GM19238 (cell line): ENCODE results near the gene SOX18.

Experiments
- DNase-seq: peaks from one replicate; pipeline ENCODE4 v3.0.0; 2011; ENCODE audit warnings: low spot score; ENCODE audit not compliant: insufficient read length

The SOX18 gene

DNA sequence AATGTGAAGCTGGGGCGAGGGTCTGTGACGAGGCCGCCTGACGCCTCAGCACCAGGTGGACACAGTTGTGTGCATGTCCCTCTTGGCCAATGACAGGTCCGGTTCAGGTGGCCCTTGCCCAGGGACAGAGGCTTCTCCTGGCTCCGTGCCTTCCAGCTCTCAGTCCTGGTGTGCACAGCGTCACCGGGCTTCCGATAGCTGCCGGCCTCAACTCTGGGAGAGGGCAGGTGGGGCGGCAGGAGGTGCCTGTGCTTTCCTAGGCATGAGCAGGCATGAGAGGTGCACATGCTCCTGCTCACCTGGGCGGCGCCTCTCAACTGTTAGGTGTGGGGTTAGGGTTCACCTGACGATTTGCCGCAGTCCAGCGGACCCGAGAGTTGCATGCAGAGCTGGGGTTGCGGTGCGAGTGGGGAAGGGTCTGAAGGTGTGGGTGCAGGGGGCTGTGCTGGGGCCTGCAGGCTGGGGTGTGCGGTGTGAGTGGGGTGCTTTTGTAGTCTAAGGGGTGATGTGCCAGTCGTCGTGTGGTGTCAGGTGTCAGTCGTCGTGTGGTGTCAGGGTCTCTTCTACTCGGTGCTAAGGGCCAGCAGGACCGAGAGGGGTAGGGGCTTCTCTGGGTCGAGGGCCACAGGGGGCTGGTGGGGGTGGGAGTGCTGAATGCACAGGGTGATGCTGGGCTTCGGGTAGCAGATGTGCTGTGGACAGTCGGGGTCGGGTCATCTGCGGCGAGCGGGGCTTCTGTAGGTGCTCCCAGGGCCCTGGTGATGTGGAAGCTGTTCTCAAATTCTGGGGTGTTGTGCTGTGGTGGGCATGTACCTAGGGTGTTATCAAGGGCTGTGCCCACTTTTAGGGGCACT, 3.8 kb upstream of the SOX18 start:
- no peak for DNase-seq

DNA sequence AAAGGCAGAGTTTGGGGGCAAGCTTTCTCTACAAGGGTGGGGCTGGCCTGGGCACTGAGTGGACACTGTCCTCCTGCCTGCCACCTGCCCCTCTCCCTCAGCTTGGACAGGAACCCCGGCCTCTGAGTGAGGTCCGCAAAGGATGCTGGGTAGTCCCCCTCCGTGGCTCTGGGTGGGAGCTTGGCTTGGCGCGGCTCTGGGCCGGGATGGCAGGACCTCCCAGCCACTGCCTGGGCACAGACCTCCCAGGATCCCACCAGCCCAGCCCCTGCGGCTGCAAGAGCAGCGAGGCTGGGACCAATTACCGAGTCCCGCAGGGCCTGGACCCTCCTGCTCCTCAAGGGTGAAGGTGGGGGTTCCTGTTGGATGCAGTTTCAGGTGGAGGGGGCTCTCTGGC, 2.9 kb upstream of the SOX18 start:
- no peak for DNase-seq

DNA sequence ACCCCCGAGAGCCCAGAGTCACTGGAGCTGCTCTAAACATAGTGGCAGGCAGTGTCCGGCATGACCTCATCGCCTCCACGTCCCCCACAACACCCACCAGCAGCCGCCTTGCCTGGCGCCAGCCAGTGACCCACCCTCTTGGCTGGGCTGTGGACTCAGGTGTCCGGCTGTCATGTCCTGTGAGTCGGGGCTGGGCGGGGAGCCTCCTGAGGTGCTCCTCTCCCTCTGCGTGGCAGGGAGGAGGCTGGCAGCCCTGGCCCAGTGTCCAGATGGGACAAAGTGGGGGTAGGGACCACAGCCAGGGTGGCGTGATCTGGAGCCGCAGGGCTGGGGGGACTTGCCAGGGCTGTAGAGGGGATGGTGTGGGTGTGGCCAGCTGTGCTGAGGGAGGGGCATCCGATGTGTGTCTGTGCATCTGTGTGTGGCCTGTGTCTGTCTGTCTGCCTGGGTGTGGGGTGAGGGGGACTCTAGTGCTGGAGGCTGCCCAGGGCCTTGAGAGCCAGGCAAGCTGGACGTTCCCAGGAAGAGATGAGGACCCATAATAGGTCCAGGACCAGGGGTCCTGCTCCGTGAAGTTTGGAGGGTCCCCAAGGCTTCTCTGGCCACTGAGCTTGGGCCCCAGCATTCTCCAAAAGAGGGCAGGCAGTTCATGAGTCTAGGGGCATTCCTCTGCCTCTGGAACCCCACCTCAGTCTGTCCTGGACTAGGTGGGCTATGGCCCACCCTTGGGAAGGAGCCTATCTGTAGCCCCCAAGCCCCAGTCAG, 2.3 kb upstream of the SOX18 start:
- no peak for DNase-seq

DNA sequence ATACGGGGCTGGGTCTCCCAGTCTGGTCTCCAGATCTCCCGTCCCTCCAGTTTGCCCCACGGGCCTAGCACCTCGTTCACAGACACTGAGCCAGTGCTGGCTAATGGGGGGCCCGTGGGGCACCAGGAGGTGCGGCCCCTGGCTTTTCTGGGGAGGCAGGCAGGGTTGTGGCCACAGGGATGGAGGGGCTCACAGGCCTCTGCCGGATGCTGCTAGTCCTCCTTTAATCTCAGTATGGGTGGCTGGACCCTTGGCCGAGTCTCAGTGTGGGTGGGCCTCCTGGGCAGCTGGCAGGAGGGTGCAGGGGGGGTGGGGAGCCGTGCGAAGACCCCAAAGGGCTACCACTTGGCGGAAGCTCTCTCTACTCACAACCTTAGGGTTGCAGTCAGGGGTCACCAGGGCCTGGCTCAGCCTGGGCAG, 1.6 kb upstream of the SOX18 start:
- DNase-seq, result no peak

DNA sequence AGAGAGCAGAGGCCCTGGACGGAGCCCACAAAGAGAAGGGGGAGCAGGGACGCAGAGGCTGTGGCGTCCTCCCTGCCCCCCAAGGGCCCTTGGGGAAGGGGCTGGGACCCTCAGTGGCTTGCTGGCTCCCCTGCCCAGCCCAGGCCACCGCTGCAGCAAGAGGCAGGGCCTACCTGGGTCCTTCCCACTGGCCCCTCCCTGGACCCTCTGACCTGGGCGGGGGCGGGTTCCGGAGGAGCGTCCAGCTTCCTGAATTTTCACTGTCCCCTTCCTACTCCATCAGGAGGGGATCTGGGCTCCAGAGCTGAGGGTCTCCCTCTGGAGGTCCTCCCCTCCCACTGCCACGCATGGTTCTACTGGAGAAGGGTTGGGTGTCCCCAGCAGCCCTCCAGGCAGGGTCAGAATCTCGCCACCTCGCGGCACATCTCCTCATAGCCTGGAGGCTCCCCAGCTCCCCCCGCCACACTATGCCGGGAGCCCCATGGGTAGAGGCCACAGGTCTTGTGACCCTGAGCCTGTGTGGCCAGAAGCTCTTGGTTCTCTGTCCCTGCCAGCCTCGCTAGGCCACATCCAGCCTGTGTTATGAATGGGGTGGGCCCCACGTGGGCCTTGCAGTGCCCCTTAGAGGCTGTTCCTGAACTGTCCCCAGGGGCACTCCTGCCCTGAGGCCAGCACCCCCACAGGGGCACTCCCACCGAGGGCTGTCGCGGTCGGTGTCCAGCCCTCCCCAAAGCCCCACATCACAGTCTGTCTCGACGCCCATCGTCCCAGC, 1.0 kb upstream of the SOX18 start:
- DNase-seq, result no peak

DNA sequence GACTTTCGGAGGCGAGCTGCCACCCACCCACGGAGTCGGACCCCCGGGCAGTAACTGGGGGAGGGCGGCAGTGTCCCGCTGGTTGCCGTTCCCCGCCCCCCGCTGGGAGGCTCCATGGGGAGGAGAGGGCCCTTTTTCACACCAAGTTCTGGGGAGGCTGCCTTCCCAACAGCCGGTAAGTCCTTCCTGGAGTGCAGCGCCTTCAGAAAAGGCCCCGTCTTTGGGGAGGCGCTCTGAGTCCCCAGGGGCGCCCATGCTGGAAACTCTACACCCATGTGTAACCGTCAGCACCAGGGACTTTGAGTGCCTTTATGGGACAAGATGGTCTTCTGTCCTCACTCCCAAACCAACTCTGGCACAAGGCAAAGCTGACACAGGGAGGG, 430 bp upstream of the SOX18 start:
- no peak for DNase-seq

DNA sequence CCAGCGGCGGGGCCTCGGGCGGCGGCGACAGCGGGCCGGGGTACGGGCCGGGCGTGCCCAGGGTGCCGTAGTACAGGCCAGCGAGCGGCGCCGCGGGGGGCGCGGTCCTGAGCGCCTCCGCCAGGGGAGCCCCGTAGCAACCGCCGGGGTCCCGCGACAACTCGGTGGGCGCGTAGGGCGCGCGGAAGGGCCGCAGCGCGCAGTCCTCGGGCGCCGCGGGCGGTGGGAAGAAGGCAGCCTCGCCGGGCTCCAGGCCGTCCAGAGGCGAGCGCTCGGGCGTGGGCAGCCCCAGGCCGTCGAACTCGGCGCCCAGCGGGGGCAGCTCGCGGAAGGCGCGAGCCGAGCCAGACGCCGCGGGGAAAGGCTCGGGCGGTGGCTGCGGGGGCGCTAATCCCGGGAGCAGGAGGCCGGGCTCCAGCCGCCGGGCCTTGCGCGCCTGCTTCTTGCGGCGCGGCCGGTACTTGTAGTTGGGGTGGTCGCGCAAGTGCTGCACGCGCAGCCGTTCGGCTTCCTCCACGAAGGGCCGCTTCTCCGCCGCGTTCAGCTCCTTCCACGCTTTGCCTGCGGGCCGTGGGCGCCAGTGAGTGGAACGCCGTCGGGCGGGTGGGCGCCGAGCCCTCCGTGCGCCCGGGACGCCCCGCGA, 916 bp downstream of the SOX18 start:
- DNase-seq, result no peak

DNA sequence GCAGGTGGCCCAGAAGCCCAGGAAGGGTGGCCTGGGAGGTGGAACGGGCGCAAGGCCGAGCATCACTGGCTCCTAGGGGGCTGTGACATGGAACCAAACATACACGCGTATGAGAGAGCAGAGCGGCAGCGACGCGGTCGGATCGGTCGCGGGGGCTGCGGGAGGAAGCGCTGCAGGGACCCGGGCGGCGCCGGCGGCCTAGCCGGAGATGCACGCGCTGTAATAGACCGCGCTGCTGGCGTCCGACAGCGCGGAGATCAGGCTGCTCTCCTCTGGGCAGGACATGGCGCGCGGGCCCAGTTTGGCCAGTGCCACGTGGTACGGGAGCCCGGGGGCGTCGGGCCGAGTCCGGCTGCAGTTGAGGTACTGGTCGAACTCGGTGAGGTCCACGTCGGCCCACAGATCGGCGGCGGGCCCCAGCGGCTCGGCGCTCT, 1.5 kb downstream of the SOX18 start:
- DNase-seq, result no peak

DNA sequence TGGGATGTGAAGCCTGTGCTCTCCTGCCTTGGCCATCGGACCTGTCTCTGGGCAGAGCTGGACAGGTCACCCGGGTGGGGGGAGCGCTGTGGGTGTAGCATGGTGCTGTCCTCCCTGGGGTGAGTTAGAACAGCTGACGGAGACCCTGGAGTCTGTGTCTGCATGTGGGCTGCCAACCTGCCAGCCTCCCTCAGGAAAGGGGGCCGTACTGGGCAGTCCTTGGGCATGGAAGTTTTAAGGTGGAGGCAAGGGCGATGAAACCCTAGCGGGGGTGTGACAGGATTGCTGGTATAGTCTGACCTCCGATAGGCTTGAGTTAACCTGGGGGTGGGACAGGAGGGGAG, 2.4 kb downstream of the SOX18 start:
- DNase-seq, result no peak

DNA sequence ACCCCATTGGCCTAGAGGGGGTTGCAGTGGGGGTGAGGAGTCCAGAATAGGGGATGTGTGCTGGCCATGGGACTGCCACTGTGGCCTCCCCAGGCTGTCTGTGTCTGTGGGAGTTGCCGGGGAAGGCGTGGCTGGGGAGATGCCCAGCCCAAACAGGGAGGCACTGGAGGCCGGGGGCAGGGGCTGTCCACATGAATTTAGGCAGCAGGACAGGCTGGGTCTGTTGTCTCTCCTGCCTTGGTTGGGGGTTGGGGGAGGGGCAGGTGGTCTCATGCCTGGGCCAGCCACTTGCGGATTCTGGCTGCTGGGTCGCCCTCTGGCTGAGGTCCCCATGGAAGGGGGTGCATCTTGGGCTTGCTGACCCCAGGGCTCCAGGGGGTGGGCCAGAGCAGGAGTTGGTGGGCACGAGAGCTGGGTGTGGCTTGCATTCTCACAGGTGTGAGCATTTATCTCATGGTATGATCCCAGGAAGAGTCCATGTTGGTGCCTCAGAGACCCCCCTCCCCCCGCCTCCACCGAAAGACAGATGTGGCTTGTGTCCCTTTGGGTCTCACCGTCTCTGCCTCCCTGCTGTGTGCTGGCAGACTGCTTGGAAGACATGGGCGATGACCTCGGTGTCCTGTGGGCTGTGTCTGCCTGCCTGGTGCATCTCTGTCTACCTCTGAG, 4.0 kb downstream of the SOX18 start:
- no peak for DNase-seq

DNA sequence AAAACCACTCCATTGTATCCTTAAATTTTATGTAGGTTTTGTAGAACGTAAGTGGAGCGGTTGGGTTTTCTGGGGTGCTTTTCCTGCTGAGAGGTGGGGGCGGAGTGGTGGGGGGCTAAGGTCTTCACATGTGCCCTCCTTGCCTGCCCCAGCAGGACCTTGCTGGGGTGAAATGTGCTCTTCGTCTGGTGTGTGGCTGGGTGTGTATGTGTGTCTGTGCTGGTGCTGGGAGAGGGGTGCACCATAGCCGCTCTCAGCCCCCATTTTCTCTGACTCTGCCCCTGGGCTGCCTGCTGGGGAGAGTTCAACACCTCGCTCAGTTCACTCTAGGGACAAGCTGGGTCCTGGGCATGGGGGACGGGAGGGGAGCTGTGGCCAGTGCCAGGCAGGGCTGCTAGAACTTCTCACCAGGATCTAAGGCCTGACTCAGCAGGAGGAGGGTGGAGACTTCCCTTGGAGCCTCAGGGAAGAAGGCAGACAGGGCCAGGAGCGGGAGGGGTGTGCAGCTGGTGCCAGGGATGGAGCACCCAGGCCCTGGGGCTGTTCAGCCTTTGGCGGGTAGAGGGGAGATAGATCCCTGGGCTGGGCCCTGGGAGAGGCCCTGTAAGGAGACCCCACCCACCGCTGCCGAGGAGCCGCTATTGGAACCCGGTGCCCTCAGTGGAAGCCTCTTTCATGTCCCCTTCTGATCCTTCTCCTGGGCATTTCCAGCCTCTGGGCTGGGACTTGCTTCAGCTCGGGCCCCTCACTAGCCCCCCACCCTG, 4.8 kb downstream of the SOX18 start:
- DNase-seq, result no peak

DNA sequence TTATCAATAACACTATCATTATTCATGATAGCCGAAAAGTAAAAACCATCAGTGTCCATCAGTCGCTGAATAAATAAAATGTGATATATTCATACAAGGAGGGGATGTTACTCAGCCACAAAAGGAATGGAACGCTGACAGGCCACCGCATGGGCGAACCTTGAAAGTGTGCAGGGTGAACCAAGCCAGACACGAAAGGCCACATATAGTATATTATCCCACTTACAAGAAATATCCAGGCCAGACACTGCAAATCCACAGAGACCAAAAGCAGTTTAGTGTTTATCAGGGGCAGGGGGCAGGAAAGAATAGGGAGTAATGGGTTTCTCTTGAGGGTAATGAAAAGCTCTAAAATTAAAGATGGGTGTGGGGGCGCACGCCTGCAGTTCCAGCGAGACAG, 5.7 kb downstream of the SOX18 start:
- DNase-seq, result no peak

DNA sequence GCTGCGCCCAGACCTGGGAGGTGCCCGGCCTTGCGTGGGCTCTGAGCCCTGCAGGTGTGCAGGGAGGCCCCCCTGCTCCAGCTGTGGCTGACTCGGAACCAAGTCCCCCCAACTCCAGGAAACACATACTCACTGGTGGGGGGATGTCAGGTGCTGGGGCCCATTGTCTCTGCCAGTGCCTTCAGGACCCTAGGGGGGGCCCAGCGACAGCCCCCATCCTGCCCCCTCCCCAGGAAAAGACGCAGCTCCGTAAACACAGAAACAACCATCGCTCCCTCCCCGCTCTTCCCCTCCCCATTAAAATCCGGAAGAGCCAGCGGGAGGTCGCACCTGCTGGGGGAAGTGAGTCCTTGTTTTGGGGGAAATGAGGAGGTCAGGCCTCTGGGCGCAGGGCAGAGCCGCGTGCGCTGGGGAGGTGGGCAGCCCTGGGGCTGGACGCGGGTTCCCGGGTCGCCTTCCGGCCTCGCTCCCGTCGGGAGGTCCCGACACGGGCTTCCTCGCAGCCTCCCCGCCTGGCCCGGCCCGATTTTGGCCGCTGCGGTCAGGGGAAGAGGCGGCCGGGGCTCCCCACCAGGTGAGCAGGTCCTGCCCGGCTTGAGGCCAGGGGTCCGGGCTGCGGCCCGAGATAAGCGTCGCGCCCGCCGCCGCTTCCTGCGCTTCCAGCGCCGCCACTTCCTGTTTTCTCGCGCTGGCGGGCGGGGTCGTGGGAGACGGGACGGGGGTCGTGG, 7.2 kb downstream of the SOX18 start:
- DNase-seq, result no peak

DNA sequence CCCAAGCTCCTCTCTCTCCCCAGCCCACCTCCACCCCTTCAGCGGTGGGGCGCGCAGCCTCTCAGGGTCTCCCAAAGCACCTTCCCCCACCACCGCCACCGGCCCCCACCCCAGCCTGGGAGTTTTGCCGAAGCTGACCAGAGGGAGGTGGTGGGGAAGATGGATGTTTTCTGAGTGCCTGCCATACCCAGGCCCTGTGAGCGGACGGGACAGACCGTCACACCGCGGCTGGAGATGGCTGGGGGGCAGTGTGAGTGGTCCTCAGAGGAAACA, 7.7 kb downstream of the SOX18 start:
- no peak for DNase-seq

DNA sequence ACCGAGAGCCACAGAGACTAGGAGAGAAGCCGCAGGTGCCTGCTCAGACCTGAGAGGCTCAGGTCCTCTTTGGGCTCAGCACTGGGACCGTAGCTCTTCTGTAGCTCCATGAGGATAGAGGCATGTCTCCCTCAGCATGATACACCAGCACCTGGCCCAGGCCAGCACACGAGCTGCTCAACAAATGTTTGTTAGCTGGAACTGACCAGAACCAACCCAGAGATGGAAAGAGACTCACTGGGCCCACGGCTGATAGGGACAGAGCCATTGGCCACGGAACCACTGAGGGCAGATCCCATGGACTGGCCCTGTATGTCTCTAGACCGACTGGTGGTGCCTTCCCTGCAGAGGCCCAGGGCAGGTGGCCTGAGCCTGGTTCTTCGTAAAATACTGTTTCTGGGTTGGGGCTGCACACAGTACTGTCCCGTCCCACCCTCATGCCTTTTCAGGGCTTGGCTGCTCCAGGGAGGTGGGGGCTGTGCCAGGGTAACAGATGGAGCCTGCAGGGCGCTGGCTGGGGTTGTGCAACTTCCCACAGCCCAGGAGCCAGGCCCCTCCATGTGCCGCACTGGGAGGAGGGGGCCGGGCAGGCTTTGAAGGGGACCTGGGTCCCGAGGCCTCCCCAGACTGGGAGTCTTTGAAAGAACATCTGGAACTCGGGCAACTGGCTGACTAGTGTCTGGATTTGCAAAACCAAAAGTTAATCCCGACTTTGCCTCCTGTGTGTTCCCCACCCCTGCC, 8.2 kb downstream of the SOX18 start:
- no peak for DNase-seq

DNA sequence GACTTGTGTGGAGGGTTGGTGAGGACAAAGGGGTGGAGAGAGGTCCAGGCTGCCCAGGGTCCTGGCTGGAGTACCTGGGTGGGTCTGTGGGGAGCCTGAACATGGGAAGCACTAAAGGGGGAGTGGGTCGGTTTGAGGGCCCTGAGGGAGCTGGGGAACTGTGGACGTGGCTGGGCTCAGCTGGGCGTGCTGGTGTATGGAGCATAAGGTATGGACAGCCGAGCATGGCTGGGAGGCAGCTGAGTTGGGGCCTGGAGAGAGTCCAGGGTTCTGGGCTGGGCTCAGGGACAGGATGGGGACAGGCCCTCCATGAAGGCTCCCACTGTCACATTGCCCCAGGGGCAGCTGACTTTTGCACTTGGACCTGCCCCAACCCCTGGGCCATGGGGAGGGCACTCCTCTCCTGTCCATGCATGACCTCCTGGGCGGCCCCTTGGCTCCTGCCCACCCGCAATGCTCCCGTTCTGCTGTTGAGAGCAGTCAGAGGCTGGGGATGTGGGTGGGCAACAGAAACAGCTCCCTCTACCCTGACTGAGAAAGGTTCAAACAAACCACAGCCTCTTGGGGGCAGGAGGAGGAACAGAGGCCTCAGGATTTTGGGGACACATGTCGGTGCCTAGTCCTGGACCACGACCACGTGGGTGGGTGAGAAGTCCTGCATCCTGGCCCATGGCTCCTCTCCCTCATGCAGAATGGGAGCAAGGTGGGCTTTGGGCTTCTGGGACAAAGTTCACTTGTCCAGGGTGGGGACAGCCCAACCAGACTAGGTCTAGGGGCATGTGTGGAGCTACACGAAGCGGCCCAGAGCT, 9.0 kb downstream of the SOX18 start:
- no peak for DNase-seq

DNA sequence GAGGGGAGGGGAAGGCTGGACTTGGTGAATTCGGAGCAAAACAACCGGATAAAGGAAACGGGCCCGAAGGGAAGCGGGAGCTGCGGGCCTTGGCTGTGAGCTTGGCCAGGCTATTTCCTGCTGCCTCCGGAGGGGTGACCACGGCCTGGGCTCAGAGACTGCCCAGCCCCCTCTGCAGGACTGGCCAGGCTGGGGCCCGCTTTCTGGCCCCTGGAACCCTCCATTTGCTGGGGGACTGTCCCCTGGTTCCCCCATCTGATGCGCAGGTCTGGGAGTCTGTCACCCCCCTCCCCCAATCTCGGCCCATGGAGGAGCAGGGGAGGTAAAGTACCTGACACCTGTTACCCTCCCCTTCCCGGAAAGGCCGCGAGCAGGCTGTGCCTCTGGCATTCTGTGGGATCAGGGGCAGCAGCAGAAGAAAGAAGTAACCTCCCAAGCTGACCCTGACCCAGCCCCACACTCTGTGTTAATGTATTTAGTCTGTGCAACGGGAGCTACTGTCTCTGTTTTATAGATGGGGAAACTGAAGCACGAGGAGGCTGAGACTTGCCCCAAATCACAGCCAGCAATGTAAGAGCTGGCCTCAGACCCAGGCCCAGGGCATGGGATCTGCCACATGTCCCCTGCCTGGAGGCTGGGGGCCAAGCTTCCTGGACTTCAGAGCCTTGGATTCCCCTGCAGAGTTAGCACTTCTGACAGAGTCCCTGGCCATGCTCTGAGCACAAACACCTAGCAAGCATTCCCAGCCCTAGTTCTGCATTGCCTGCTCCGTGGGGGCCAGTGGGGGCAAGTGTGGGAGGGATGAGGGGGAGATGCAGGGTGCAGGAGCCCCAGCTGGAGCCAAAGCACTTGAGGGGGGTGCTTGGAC, 9.9 kb downstream of the SOX18 start:
- no peak for DNase-seq
